Left lobe of liver (tissue), 2 donors: ENCODE data around the gene BICDL1. TPM values are rescaled to one million over a fixed set of nuclear protein-coding genes. Genes with fewer than 3 reads are reported as not detected.

ENCODE experiments used
- ATAC-seq: fragments of 200-7000 bp; cut with Tn5 transposase; one replicate; pipeline ENCODE4 v1.9.1; 2020; ENCODE audit warnings: mild to moderate bottlenecking, moderate library complexity
- DNase-seq: peaks from one replicate; pipeline ENCODE4 v3.0.0-alpha.2; 2020; ENCODE audit warnings: low spot score
- total RNA-seq: library from RNA; stranded (reverse); gene quantifications from one replicate; pipeline ENCODE4 v1.2.1, GENCODE V29; 2021
- donor health status: DM: no; HTN: no; CAD: no; lungs with moderate emphysema.
- donor health status: DM: no; HTN: yes; CAD: no.

The BICDL1 gene
- total RNA-seq, 1 donor from 2014 or later: 9.4 TPM

DNA sequence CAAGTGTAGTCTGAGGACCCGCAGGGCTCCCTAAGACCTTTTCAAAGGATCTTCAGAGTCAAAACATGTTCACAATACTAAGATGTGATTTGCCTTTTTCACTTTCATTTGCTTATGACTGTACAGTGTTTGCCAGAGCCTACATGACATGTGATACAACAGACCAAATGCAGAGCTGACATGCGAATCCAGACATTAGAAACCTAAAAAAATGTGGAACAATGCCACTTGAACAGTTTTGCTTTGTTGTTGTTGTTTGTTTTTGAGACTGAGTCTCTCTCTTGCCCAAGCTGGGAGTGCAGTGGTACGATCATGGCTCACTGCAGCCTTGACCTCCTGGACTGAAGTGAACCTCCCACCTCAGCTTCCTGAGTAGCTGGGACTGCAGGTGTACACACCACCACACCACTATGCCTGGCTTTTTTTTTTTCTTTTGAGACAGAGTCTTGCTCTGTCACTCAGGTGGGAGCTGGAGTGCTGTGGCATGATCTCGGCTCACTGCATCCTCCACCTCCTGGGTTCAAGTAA is 132.8 kb downstream of the BICDL1 start:
- no peak for DNase-seq
- no peak for ATAC-seq

DNA sequence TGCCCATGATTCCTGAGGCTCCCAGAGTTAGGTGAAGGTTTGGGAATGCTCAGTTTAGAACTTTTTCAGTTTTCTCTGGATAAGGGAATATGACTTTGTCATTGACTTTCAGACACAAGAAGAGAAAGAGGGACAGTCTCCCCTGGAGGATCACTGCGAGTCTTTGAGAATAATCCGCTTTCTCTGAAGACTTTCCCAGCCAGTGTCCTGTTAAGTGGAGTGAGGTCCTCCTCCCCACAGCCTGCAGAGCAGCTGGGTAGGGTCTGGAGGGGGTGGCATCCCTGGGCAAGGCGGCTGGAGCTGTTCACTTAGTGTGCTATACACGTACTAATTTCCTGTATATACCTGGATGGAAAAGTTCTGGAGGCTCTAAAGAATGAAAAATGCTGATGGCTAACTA is 136.0 kb downstream of the BICDL1 start:
- DNase-seq (no peak), ATAC-seq (no peak)

DNA sequence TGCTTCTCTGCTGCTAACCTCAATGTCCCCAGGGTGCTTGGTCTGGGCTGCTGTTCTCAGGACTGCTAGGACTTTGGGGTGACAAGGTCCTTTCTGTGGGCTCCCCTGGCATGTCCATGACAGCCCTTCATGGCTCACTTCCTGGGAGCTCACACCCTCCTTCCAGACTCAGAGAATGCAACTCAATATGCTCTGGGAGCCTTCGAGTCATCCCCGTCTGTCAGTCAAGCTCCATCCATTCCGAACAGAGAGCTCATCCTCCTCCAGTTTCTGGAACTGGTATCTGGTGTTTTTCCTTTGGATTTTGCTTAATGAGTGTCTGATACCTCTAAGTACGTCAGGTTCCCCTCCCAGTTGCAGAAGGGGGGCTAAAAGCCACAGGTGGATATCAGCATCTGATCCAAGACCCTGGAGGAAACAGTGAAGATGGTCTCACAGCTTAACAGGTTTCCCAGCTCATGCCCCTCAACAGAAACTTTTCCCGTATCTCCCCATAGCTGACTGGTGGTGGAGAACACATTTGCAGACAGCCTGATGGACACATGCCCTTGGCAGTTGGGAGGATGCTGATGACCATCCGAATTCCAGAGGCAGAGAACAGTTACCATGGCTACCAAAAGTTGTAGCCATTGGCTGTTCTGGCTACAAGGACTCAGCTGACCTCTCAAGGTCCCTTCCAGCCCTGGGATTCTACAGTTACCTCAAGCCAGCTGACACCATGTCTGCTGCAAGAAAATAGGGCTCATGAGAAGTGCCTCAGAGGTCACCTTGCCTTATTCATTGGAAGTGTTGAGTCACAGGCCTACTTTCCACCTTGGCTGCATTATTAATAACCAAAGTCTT is 137.0 kb downstream of the BICDL1 start:
- no peak for ATAC-seq
- no peak for DNase-seq

DNA sequence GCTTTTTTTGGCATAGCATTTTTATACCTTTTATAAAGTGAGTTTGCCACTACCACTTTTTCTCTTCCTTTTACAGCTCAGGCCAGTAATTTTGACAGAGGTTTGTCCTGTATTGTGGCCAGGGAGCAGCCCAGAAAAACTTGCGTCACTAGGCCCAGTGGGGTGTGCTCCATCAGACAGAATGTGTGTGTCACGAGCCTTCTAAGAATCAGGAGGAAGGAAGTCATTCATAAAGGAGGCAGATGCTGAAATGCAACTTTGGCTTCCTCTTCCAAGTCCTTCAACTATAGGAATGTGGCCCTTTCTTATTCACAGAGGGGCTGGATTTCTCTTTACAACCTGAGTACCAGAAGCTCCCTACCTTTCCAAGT is 137.6 kb downstream of the BICDL1 start:
- DNase-seq (no peak), ATAC-seq (peak; percentile 57)

DNA sequence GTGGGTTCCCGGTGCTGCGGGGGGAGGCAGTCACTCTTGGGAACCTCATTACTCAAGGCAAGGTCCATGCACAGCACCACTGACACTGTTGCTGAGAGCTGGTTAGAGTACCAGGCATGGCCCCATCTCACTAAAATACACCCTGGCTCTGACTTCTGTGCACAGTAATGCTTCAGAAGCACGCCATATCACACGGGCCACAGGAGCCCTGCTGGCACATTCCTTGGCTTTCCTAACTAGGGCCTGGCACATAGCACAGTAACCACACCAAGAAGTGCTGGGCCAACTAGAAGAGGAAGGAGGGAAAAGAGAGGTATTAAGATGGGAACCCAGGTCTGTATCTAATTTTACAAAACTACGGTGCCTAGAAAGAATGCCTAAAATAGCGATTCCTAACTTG is 141.0 kb downstream of the BICDL1 start:
- ATAC-seq: no peak
- DNase-seq: no peak

DNA sequence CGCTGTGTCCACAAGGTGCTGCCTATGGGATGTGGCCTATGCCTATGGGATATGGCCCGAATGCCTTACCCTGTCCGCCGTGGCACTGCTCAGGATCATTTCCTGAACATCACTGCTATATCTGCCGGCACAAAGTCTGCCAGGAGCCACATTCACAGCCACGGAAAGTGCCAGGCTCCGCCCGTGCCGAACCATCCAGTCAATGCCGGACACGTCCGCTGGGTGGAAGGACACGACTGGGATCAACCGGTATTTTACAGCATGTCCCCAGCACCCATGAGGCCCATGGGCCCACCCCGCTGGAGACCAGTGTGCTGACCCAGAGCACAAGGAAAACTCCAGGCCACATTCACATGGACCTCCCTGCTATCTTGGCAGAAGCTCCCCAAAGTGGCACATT is 142.1 kb downstream of the BICDL1 start:
- ATAC-seq (no peak), DNase-seq (no peak)

DNA sequence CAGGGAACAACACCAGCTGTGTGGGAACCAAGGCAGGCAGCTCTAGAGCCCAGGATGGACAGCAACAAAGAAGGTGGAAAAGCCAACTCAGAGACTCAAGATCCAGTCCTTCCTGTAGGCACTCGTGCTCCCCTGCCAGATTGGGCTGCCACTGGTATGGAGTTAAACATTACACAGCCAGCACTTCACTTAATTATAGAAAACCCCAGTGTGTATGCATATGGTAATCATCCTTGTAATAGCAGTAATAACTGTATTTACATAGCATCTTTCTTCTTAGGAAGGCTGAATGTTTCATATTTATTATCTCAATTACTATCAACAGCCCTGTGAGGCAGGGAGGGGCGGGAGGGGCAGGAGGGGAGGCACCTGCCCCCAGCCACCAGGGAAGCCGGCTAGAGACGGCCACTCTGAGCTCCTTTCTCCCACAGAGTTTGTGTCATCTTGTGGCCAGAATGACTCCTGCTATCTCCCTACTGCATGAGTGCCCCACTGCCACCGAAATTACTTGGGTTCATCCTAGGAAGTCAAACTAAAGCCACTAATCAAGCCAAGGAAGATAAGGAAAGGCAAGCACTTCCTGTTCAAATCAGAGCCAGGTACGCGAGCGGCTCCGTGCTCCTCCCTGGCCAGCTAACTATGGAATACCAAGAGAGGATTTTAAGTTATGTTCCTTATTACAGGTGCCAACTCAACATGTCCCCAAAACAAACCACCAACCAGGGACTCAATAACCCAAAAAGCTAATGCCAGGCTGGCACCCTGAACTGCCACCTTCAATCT is 143.2 kb downstream of the BICDL1 start:
- DNase-seq (no peak), ATAC-seq (no peak)

DNA sequence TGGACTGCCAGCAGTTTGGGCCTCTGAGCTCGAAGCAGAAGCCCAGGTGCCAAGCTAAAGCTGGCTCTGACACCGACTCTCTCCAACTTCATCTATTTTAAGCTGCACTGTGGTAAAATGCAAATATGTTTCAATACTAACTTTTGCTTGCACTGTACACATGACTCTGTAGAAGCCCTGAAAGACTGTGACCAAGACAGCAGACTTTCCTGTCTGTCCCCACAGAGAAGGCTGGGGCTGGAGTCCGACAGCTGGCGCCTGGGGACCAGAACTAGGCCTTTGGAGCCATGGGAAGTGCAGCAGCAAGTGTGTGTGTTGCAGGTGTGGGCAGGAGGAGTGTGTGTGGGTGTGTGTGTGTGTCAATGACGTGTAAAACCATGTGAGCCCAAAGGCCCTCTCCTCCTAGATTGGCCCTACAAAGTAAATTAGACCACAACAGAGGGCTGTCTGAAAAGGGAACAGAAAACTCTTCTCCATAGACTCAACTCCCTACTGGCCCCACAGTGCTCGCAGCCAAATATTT is 143.9 kb downstream of the BICDL1 start:
- ATAC-seq (no peak), DNase-seq (no peak)

DNA sequence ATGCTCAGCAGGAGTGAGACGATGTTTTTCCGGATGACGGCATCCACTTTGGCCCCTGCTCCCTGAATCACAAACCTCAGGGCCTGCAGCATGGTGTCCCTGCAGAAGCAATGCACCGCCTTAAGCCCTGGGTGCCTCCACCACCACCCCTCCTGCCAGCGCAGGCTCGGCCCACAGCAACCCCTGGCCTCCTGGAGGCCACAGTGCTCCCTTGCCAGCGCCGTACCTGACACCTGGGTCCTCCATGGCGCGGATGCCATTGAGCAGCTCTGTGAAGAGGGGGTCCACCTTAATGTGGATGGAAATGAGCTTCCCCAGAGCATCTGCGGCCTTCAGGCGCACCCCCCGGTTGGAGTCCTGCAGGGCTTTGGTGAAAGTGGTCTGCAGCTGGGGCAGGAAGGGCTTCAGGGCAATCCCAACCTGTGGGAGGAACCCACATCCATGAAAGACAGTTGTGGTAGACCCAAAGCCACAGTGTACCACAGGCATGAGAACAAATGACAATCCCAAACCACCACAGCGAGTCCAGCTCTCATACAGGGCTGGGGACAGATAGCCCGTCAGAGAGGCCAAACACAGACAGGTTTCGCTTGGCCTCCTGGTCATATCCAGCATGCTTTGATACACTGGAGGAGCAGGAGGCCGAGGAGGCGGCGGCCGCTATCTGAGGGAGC is 145.4 kb downstream of the BICDL1 start:
- no peak for ATAC-seq
- no peak for DNase-seq

DNA sequence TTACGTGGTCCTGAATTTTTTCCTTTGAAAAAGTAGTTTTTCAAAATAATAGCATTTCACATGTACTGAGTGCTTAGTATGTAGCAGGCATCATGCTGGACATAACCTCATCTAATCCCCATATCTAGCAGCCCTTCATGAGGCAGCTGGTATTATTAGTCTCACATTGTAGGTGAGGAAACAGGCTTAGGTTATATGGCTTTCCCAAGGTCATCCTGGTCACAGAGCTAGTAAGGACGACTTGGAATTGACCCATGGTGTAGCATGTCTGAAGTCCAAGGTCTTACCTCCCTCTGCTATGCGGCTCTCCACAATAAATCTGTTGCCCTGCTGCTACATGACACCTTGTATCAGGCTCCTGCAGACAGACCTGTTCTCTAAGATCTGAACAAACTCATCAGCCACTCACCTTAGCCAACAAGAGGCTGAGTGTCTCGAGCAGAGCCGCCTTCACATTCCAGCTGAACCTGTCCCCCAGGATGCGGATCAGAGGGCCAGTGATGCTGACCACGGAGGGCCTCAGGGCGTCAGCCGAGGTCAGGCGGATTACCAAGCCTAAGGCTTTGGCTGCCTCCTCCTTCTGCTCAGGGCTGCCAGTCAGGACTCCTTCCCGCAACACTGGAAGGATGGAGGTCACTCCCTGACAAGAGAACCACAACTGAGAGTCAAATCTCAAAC is 147.2 kb downstream of the BICDL1 start:
- ATAC-seq (no peak), DNase-seq (no peak)

DNA sequence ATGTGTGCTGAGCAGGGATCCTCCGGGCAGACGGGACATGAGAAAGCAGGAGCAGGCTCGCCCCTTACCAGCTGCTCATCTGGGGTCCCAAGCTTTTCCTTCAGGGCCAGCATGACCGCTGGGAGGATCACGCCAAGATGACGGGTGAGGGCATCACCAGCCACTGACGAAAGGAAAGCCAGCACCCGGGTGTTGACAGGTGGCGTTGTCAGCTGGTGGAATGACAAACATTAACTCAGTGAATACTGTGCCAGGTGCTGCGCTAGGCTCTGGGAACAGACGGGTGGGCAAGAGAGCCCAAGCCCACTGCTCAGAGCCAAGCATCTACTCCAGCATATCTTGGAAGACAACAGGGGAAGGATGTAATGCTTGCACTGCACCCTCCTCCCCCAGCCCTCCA is 148.8 kb downstream of the BICDL1 start:
- ATAC-seq: no peak
- no peak for DNase-seq

DNA sequence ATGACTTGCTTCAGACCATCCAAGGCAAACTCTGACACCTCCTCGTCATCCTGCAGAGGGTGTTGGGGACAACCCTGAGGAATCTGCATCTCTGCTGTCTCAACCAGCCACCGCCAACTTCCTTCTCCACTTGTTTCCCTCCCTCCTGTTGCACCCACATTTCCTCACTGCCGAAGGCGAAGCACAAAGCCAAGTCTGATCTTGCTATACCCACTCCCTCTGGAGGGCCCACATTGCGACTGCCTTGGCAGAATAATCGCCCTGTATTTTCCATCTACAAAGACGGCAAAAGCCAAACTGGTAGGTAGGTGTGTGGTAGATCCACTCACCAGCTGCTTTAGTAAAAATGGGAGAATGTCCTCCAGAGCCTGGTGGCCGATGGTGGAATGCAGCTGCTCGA is 149.3 kb downstream of the BICDL1 start:
- ATAC-seq (no peak), DNase-seq (no peak)

DNA sequence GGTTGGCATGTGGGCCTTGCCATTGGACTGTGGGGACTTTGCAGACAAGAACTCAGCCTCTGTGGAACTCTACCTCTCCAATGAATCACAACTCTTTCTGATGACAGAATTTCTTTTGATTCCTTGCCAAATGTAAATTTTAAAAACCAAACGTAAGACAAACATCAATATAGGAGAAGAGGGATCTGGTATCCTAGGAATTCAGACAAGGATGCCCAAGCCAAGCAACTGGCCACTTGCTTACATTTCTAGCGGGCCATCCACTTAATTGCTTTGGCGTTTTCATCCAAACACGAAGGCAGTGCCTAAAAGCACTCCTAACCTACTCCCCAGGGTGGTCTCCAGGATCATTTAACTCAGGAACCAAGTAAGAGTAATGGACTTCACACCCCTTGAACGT is 150.9 kb downstream of the BICDL1 start:
- DNase-seq: no peak
- ATAC-seq: no peak

DNA sequence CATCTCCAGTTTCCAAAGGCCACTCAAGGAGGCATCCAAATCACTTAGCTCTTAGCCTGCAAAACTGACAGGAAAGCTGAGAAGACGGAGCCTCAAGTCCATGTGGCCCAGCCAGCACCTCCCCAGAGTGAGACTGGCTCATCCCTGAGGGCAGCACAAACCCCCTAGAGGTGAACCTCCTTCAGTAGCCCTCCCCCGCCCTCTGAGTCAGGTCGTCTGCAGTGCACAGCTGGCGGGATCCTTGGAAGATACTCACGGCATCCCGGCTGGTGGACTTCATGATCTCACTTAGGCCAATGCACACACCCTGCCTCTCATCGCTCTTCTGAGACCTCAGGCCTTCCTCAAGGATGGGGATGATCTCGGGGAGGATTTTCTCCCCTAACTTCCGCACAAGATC is 151.6 kb downstream of the BICDL1 start:
- DNase-seq (no peak), ATAC-seq (no peak)

DNA sequence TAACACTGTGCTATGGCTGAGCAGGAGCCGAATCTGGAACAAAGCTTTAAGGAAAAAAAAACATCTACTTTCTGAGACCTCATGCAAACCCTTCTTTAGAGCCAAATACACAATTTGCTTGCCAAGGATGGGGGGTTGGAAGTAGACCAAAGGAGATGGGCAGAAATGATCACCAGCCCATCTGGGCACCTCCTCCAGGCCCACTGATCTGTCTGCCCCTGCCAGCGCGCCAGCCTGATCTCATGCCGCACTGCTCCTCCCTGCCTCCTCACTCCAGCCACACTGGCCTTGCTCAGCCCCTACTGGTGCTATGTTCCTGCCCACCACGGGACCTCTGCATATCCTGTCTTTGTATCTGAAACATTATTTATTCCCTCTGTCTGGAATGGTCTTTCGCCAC is 152.3 kb downstream of the BICDL1 start:
- no peak for ATAC-seq
- no peak for DNase-seq

DNA sequence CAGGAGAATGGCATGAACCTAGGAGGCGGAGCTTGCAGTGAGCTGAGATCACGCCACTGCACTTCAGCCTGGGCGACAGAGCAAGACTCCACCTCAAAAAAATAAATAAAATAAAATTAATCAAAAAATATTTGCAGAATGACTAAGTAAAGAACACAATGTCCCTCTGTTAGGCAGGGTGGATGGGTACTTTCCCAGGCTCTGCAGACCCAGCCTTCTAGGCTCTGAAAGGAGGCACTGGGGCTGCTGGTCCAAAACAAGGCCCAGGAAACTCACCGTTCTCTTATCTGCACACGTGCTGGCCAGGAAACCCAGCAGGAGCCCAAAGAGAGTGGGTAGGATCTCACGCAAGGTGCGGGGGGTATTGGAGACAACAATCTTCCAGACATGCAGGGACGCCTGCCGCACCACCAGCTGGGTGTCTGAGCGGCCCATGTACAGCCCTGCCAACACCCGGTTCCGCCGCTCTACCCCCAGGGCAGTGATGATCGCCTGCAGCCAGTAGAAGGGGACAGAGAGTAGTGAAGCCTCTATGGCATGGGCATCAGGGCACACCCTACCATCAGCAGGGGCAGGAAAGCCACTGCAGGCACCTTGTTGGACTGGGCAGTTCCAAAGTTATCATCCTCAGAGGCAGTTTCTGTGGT is 153.3 kb downstream of the BICDL1 start:
- no peak for DNase-seq
- ATAC-seq: no peak
